ENCODE results near the gene NR2C2AP.
A peak's percentile ranks its signal among the peaks of the same experiment; 100 is the strongest.

Gene NR2C2AP

GRCh38 chr19:19203012-19203856, at the start of gene NR2C2AP:
NR2C2AP (minus strand) TSS chr19:19203414; CDS start chr19:19203060, 354 bp downstream.
- H3K9me3 Mint-ChIP-seq = peaks cover 11% of the 10 kb centered on the region
- peaks cover 30% of the 10 kb centered on the region for H3K36me3 Mint-ChIP-seq (ENCODE audit: low read depth)
- H3K4me3 Mint-ChIP-seq = peak within 1 kb of the TSS; percentile 93
- DNase-seq (ENCODE audit: low spot score) = peak; percentile 93
- H3K4me1 Mint-ChIP-seq (ENCODE audit: low read depth) = peaks cover 26% of the 10 kb centered on the region
- peak within 1 kb of the TSS; percentile 90 for H3K27ac Mint-ChIP-seq
- no peaks in the 10 kb centered on the region for H3K27me3 Mint-ChIP-seq (ENCODE audit: low read depth)

GRCh38 chr19:19250196-19250801, 47.1 kb upstream of the NR2C2AP start:
- H3K4me3 Mint-ChIP-seq = no peak overlapping the region
- no peaks in the 10 kb centered on the region for H3K9me3 Mint-ChIP-seq
- H3K27ac Mint-ChIP-seq = no peak overlapping the region
- H3K36me3 Mint-ChIP-seq (ENCODE audit: low read depth) = no peaks in the 10 kb centered on the region
- no peaks in the 10 kb centered on the region for H3K4me1 Mint-ChIP-seq (ENCODE audit: low read depth)
- peaks cover 10% of the 10 kb centered on the region for H3K27me3 Mint-ChIP-seq (ENCODE audit: low read depth)
- no peak for DNase-seq (ENCODE audit: low spot score)

- H3K27ac Mint-ChIP-seq = no peak overlapping the region
- no peaks in the 10 kb centered on the region for H3K27me3 Mint-ChIP-seq (ENCODE audit: low read depth)
- no peaks in the 10 kb centered on the region for H3K36me3 Mint-ChIP-seq (ENCODE audit: low read depth)
- no peak for DNase-seq (ENCODE audit: low spot score)
- no peak overlapping the region for H3K4me3 Mint-ChIP-seq
- H3K4me1 Mint-ChIP-seq (ENCODE audit: low read depth) = no peaks in the 10 kb centered on the region
- peaks cover 6% of the 10 kb centered on the region for H3K9me3 Mint-ChIP-seq
Observed at GRCh38 chr19:19240476-19240875, 37.3 kb upstream of the NR2C2AP start.

DNA sequence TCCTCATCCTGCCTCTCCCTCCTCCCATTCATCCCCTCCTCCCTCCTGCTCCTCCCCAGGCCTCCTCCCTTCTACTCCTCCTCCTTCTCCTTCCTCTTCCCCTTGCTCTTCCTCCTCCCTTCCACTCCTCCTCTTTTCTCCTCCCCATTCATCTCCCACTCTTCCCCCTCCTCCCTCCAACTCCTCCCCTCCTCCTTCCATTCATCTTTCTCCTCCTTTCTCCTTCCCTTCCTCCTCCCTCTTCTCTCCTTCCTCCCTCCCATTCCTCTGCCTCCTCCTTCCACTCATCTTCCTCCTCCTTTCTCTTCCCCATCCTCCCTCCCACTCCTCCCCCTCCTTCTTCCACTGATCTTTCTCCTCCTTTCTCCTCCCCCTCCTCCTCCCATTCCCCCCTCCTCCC, 36.5 kb upstream of the NR2C2AP start:
- H3K27ac Mint-ChIP-seq = no peak overlapping the region
- H3K36me3 Mint-ChIP-seq (ENCODE audit: low read depth) = no peaks in the 10 kb centered on the region
- H3K27me3 Mint-ChIP-seq (ENCODE audit: low read depth) = no peaks in the 10 kb centered on the region
- H3K4me1 Mint-ChIP-seq (ENCODE audit: low read depth) = no peaks in the 10 kb centered on the region
- peaks cover 6% of the 10 kb centered on the region for H3K9me3 Mint-ChIP-seq
- H3K4me3 Mint-ChIP-seq = no peak overlapping the region
- DNase-seq (ENCODE audit: low spot score) = no peak

DNA sequence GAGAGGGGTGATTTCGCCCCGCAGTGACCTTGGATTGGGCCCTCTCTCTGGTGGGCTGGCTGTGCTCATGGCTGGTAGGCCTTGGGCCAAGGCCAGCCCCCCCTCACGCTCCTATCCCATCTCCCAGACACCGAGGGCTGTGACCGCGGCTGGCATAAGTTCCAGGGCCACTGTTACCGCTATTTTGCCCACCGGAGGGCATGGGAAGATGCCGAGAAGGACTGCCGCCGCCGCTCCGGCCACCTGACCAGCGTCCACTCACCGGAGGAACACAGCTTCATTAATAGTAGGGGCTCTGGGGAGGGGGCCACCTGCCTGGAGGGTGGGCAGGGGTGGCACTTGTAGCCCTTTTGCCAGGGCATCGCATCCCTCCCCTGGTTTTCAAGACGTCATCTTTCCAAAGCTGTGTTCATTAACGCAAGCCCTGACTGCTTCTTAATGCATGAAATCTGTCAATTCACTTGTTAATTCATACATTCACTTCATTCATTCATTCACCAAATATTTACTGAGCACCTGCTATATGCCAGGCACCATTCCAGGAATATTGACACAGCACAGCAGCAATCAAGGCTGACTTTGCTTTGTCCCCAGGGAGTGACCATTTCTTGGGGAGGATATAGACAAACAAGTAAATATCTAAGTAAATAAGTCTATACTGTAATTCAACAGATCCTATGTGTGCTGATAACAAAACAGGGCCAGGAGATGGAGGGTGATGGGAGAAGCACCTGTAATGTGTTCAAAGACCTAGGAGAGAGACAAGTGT, 35.1 kb upstream of the NR2C2AP start:
- Mint-ChIP-seq H3K36me3 (ENCODE audit: low read depth) (no peaks in the 10 kb centered on the region), H3K27me3 (ENCODE audit: low read depth) (no peaks in the 10 kb centered on the region), H3K4me1 (ENCODE audit: low read depth) (no peaks in the 10 kb centered on the region), H3K4me3 (no peak overlapping the region), H3K27ac (no peak overlapping the region), H3K9me3 (peaks cover 14% of the 10 kb centered on the region)
- DNase-seq (ENCODE audit: low spot score) = no peak

DNA sequence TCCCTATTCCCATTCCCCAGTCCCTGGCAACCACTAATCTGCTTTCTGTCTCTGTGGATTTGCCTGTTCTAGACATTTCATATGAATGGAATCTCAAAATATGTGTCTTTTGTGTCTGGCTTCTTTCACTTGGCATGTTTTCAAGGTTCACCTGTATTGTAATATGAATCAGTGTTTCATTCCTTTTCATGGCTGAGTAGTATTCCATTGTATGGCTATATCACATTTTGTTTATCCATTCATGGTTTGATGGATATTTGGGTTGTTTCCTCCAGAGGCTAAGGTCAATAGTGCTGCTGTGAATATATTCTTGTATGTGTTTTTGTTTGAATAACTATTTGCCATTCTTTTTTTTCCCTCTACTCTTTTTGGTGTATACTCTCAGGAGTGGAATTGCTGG, 33.0 kb upstream of the NR2C2AP start:
- no peaks in the 10 kb centered on the region for H3K27me3 Mint-ChIP-seq (ENCODE audit: low read depth)
- no peaks in the 10 kb centered on the region for H3K4me1 Mint-ChIP-seq (ENCODE audit: low read depth)
- no peak overlapping the region for H3K27ac Mint-ChIP-seq
- no peak for DNase-seq (ENCODE audit: low spot score)
- peaks cover 1% of the 10 kb centered on the region for H3K36me3 Mint-ChIP-seq (ENCODE audit: low read depth)
- H3K4me3 Mint-ChIP-seq = no peak overlapping the region
- peaks cover 14% of the 10 kb centered on the region for H3K9me3 Mint-ChIP-seq

GRCh38 chr19:19234220-19234816, 31.1 kb upstream of the NR2C2AP start:
- H3K4me3 Mint-ChIP-seq = no peak overlapping the region
- H3K27ac Mint-ChIP-seq = no peak overlapping the region
- no peaks in the 10 kb centered on the region for H3K27me3 Mint-ChIP-seq (ENCODE audit: low read depth)
- peaks cover 1% of the 10 kb centered on the region for H3K36me3 Mint-ChIP-seq (ENCODE audit: low read depth)
- H3K9me3 Mint-ChIP-seq = peaks cover 14% of the 10 kb centered on the region
- H3K4me1 Mint-ChIP-seq (ENCODE audit: low read depth) = no peaks in the 10 kb centered on the region
- no peak for DNase-seq (ENCODE audit: low spot score)

- Mint-ChIP-seq H3K27me3 (ENCODE audit: low read depth) (peaks cover 2% of the 10 kb centered on the region), H3K4me1 (ENCODE audit: low read depth) (no peaks in the 10 kb centered on the region), H3K9me3 (peaks cover 14% of the 10 kb centered on the region), H3K4me3 (no peak overlapping the region), H3K36me3 (ENCODE audit: low read depth) (peaks cover 1% of the 10 kb centered on the region), H3K27ac (no peak overlapping the region)
- DNase-seq (ENCODE audit: low spot score) = no peak
Observed at GRCh38 chr19:19232261-19232721, 29.1 kb upstream of the NR2C2AP start.

DNA sequence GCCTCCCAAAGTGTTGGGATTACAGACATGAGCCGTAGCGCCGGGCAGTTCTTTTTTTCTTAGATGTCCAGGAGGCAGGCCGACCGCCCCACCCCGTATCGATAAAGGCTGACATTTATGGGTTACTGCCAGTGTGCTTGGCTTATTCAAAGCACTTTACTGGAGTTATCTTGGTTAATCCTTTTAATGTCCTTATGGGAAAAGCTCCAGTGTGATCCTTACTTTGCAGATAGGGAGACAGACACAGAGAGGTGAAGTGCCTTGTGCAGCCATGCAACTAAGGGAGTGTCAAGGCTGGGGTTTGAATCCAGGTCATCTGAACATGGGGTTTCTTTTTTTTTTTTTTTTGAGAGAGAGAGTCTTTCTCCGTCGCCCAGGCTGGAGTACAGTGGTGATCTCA, 27.8 kb upstream of the NR2C2AP start:
- Mint-ChIP-seq H3K4me3 (no peak overlapping the region), H3K27me3 (ENCODE audit: low read depth) (peaks cover 2% of the 10 kb centered on the region), H3K36me3 (ENCODE audit: low read depth) (peaks cover 1% of the 10 kb centered on the region), H3K9me3 (peaks cover 11% of the 10 kb centered on the region), H3K27ac (no peak overlapping the region), H3K4me1 (ENCODE audit: low read depth) (no peaks in the 10 kb centered on the region)
- no peak for DNase-seq (ENCODE audit: low spot score)

- Mint-ChIP-seq H3K9me3 (peaks cover 8% of the 10 kb centered on the region), H3K4me3 (no peak overlapping the region), H3K4me1 (ENCODE audit: low read depth) (peaks cover 4% of the 10 kb centered on the region), H3K36me3 (ENCODE audit: low read depth) (peaks cover 1% of the 10 kb centered on the region), H3K27me3 (ENCODE audit: low read depth) (peaks cover 2% of the 10 kb centered on the region), H3K27ac (no peak overlapping the region)
- DNase-seq (ENCODE audit: low spot score) = no peak
Observed at GRCh38 chr19:19229701-19230100, 26.5 kb upstream of the NR2C2AP start.

DNA sequence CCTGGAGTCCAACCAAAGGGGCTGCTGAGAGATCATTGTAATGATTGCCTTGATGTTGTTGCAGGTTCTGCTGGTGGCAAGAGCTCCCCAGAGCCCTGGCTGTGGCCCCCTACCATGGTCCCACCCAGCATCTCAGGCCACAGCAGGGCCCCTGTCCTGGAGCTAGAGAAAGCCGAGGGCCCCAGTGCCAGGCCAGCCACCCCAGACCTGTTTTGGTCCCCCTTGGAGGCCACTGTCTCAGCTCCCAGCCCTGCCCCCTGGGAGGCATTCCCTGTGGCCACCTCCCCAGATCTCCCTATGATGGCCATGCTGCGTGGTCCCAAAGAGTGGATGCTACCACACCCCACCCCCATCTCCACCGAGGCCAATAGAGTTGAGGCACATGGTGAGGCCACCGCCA, 24.0 kb upstream of the NR2C2AP start:
- Mint-ChIP-seq H3K36me3 (ENCODE audit: low read depth) (no peaks in the 10 kb centered on the region), H3K4me3 (no peak overlapping the region), H3K4me1 (ENCODE audit: low read depth) (peaks cover 4% of the 10 kb centered on the region), H3K27me3 (ENCODE audit: low read depth) (peaks cover 9% of the 10 kb centered on the region), H3K9me3 (no peaks in the 10 kb centered on the region), H3K27ac (no peak overlapping the region)
- no peak for DNase-seq (ENCODE audit: low spot score)

DNA sequence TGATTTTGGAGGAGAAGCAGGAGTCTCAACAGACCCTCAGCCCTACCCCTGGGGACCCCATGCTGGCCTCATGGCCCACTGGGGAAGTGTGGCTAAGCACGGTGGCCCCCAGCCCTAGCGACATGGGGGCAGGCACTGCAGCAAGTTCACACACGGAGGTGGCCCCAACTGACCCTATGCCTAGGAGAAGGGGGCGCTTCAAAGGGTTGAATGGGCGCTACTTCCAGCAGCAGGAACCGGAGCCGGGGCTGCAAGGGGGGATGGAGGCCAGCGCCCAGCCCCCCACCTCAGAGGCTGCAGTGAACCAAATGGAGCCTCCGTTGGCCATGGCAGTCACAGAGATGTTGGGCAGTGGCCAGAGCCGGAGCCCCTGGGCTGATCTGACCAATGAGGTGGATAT, 23.4 kb upstream of the NR2C2AP start:
- Mint-ChIP-seq H3K9me3 (no peaks in the 10 kb centered on the region), H3K36me3 (ENCODE audit: low read depth) (no peaks in the 10 kb centered on the region), H3K27me3 (ENCODE audit: low read depth) (peaks cover 9% of the 10 kb centered on the region), H3K4me3 (no peak overlapping the region), H3K4me1 (ENCODE audit: low read depth) (peaks cover 4% of the 10 kb centered on the region), H3K27ac (no peak overlapping the region)
- DNase-seq (ENCODE audit: low spot score) = no peak

DNA sequence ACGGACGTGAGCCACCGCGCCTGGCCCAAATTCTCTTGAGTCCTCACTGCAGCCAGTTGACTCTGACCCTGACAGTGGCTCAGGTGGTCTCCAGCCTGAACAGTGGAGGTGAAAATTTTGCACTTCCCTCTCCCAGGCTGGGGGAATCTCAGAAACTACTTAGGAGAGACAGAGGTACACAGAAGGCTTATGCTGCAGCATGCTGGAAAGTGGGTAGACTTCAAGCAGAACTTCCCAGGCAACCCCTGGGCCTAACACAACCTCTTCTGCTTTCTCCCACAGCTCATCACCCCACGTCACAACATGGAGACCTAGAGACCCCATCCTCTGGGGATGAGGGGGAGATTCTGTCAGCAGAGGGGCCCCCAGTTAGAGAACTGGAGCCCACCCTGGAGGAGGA, 23.0 kb upstream of the NR2C2AP start:
- Mint-ChIP-seq H3K4me3 (no peak overlapping the region), H3K36me3 (ENCODE audit: low read depth) (no peaks in the 10 kb centered on the region), H3K4me1 (ENCODE audit: low read depth) (peaks cover 4% of the 10 kb centered on the region), H3K27ac (no peak overlapping the region), H3K27me3 (ENCODE audit: low read depth) (peaks cover 9% of the 10 kb centered on the region), H3K9me3 (no peaks in the 10 kb centered on the region)
- DNase-seq (ENCODE audit: low spot score) = no peak

All from T-helper 2 cell treated with Interferon-gamma antibody and Interleukin-4, amounts not matched to agents 5 μg/mL and 100 μg/mL, for 36 hours (primary cell).